DMS53 treated with DMSO at 0.1 percent for 48 hours (cell line): ENCODE data around the gene CUEDC2.

Source experiments
- DNase-seq: peaks from one replicate; lab custom pipeline; 2025; ENCODE audit not compliant: unreplicated experiment; lab: John Stamatoyannopoulos, UW

Gene CUEDC2

DNA sequence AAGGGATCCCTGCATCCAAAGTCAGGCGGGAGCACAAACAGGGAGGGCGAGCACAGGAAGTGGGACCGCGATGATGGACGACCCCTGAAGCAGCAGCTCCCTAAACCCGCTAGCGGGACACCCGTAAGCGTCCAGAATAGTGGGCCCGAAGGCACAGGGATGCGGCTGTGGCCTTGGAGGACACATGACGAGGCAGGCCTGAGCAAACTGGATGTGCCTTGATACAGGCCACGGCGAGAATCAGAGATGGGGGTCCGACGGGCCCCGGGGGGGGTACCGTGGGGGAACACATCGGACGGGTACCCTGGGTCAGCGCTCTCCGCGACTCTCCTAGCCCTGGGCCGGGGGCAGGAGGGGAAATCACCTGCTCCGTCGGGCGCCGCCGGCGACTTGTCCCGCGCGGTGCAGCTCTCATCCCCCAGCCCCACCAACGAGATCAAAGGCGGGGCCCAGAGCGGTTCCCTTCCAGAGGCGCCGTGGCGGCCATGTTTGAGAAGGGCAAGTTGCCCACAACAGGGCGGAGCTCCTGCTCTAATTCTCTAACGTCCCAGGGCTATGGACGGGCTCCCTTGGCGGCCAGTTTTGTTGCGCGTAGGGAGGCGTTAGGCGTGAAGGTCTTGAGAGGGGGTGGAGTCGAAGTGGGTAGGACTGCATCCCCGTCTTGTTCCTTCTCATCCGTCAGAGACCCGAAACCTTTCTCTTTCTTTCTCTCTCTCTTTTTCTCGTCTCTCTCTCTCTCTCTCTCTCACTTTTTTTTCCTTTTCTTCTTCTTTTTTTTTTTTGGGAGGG, at the start of gene CUEDC2:
Gene CUEDC2, minus strand, starts transcription at position 413 of the 789 bp plus-strand sequence. CDS start 7,386 bp downstream, outside the sequence.
- DNase-seq, result peak; percentile 91

DNA sequence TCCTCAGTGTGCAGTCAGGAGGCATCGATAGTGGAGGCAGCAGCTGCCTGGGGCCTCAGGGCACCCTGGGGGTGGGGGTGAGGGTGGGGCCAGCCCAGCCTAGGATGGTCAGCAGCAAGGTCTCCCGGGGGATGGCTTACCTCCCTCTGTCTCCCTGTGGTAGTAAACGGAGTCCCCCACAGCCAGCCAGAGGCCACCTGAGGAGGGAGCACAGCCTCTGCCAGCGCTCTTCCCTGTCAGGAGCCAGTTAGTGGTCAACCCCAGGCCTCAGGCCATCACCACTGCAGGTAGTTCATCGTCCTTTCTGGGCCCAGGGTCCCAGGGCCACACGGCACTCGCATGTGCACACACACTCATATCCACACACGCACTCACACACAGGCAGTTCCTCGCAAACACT, 48.0 kb upstream of the CUEDC2 start:
- DNase-seq, result no peak

- DNase-seq, result peak; percentile 16
Measured at GRCh38 chr10:102479651-102480050, 47.3 kb upstream of the CUEDC2 start.

- DNase-seq, result no peak
Measured at GRCh38 chr10:102476466-102477141, 44.2 kb upstream of the CUEDC2 start.

DNA sequence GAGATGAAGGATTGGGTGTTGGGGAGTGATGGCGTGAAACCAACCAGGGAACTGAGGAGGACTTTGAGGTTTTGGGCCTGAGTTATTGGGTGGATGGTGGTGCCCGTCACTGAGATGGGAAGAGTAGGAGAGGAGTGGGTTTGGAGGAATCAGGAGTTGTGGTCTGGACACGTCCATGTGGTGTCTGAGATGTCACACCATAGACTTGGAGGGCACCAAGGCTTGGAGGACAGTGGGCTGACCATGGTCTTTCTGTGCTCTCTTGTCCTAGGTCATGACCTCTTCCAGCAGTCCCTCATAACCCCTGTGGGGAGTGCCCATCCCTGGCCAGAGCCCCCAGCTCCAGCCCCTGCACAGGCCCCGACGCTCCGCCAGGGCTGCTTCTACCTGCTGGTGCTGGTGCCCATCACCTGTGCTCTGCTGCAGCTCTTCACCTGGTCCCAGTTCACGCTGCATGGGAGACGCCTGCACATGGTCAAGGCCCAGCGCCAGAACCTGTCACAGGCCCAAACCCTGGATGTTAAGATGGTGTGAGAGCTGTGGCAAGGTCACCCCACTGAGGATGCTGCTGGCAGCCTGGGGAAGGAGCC, 43.2 kb upstream of the CUEDC2 start:
- no peak for DNase-seq

DNA sequence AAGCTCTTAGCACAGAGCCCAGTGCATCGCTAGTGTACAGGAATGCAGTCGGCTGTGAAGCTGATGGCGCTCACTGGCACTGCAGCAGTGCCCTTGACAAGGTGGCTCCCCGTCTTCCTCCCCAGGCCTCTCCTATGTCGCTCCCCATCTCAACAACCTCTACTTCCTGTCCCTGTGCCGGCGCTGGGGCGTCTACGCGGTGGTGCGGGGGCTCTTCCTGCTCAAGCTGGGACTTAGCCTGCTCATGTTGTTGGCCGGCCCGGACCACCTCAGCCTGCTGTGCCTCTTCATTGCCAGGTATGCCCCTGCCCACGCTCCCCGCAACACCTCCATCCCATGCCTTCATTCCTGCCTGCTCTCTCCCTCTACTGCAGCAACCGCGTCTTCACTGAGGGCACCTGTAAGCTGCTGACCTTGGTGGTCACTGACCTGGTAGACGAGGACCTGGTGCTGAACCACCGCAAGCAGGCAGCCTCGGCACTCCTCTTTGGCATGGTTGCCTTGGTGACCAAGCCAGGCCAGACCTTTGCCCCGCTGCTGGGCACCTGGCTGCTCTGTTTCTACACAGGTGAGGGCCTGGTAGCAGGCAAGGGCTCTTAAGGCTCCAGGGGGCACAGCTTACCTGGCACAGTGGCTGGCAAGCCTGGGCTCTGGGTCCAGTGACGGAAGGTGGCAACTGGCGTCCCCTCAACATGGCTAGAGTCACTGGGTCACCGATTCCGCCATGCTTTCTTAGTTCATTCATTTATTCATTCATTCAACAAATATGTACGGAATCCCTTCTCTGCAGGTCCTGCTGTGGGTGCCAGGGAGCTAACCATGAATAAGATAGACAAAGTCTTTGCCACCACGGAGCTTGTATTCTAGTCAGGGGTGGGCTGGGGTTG, 41.3 kb upstream of the CUEDC2 start:
- no peak for DNase-seq

DNA sequence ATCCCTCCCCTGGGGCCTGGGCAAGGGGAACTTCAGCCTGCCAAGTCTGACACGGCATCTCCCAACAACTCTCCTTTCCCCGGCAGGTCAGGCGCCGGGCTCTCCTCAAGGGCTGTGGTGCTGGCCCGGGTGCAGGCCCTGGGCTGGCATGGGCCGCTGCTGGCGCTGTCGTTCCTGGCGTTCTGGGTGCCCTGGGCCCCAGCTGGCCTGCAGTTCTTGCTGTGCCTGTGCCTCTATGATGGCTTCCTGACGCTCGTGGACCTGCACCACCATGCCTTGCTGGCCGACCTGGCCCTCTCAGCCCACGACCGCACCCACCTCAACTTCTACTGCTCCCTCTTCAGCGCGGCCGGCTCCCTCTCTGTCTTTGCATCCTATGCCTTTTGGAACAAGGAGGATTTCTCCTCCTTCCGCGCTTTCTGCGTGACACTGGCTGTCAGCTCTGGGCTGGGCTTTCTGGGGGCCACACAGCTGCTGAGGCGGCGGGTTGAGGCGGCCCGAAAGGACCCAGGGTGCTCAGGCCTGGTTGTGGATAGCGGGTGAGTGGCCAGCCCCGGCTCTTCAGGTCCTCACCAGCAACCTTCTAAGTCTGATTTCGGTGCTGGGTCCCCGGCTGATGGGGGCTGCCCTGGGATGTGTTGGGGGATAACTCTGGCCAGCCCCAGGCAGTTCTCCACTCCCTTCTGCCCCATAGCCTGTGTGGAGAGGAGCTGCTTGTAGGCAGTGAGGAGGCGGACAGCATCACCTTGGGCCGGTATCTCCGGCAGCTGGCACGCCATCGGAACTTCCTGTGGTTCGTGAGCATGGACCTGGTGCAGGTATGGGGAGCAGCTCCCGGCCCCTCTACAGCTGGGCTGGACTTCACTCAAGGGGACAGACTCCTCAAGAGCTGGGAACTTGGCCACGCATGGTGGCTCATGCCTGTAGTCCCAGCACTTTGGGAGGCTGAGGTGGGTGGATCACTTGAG, 38.5 kb upstream of the CUEDC2 start:
- no peak for DNase-seq

- DNase-seq, result no peak
Measured at GRCh38 chr10:102468683-102469082, 36.3 kb upstream of the CUEDC2 start.

GRCh38 chr10:102467971-102468438, 35.6 kb upstream of the CUEDC2 start:
- no peak for DNase-seq

DNA sequence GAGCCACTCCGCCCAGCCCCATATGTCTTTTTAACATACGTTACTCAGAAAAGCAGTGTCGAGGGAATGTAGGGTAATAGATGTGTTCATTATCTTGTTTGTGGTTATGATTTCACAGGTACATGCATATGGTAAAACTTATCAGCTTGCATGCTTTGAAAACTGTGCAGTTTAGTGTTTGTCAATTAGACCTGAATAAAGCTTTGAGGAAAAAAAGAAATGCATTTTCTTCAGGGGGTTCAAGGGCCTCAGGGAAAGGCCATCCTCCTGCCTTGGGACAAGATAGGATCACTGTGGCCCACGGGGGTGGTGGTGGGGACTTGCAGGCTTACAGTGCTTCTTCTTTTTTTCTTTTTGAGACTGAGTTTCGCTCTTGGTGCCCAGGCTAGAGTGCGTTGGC, 34.9 kb upstream of the CUEDC2 start:
- no peak for DNase-seq

DNA sequence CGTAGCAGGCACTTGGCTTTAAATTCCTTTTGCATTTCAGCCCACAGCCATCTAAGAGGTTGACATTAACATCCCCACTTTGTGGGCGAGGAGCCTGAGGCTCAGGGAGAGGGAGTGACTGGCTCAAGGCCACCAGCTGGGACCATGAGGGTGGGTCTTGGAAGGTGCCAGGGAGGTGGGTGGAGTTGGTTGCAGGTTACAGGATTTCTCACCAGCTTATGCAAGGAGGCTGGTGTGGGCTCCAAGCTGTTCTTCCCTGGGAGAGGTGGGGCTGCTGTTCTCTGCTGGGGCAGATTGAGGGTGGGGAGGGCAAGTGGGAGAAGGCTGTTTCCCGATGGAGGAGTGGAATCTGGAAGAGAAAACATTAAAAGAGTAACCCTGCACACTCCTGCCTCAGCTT, 33.1 kb upstream of the CUEDC2 start:
- no peak for DNase-seq

DNA sequence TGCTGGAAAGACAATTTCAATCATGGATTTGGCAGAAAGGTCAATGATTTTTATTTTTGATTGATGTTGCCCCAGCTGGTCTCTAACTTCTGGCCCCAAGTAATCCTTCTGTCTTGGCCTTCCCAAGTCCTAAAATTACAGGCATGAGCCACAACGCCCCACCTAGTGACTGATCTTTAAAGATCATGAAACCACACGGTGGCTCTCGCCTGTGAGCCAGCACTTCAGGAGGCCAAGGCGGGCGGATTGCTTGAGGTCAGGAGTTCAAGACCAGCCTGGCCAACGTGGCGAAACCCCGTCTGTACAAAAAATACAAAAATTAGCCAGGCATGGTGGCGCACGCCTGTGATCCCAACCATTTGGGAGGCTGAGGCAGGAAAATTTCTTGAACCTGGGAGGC, 31.6 kb upstream of the CUEDC2 start:
- no peak for DNase-seq

GRCh38 chr10:102462512-102463054, 30.2 kb upstream of the CUEDC2 start:
- DNase-seq, result no peak

GRCh38 chr10:102461187-102462054, 29.0 kb upstream of the CUEDC2 start:
- peak; percentile 86 for DNase-seq

GRCh38 chr10:102460836-102461186, 28.4 kb upstream of the CUEDC2 start:
- DNase-seq, result peak; percentile 82

- DNase-seq, result no peak
Measured at GRCh38 chr10:102458656-102459055, 26.3 kb upstream of the CUEDC2 start.

DNA sequence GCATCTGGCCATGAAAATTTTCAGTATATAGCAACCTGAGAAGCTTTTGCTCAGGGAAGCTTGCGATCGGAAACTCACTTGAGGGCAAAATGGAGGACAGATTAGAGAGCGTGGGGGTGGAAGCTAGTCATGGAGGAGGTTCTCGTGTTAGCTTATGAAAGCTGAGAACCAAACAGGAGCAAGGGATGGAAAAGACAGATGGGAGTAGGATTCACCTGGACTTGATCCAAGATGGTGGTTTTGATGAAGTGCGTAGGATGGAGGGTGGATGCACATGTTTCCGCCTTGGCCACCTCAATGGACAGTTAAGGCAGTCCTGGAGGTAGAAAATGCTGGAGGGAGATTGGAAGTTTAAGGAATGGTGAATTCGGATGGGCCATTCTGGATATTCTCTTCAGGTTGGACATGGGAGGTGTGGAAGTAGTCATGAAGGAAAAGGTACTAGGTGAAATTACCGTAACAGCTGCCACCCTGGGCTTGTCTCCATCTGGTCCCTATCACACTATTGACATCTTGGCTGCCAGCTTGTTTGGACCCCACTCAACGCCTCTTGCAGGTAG, 25.3 kb upstream of the CUEDC2 start:
- DNase-seq, result no peak

DNA sequence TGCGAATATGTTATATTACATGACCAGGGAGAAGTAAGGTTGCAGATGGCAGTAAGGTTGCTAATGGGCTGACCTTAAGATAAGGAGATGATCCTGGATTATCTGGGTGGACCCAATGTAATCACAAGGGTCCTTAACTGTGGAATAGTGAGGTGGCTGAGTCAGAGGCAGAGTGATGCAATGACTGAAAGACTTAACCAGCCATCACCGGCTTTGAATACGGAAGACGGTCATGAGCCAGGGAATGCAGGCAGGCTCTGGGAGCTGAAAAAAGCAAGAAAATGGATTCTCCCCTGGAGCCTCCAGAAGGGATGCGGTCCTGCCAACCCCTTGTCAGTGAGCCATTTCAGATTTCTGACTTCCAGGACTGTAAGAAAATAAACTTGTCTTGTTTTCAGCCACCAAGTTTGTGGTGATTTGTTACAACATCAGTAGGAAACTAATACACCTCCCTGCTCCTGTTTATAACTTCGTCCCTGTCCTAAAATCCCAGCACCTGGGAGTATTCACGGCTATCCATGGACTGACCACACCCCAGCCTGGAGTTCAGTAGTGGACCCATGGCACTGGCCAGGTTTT, 23.6 kb upstream of the CUEDC2 start:
- peak; percentile 16 for DNase-seq
